WTC11 (cell line): ENCODE data around the gene WDR1. TPM values are rescaled to one million over a fixed set of nuclear protein-coding genes. Genes with fewer than 3 reads are reported as not detected.

ENCODE experiments used
- ATAC-seq: fragments of 200-7000 bp; cut with Tn5 transposase; 2 replicates; pipeline ENCODE4 v1.10.0; 2021; ENCODE audit warnings: mild to moderate bottlenecking, moderate library complexity
- CTCF ChIA-PET: fragments of 300-600 bp; sonication (Branson Sonifier 250); formaldehyde crosslinking; loops from one replicate; lab custom pipeline; 2021; ENCODE audit warnings: antibody characterized with exemption; lab: Charles Lee
- POLR2A ChIA-PET: fragments of 350-600 bp; sonication (Branson Sonifier 250); formaldehyde crosslinking; loops from one replicate; lab custom pipeline; 2021; ENCODE audit warnings: antibody characterized with exemption; lab: Charles Lee
- DNase-seq: peaks from one replicate; pipeline ENCODE4 v3.0.0; 2021; ENCODE audit warnings: low spot score
- H3K27ac Mint-ChIP-seq: 2 replicates; pipeline ENCODE4 v1.8.0; 2021; ENCODE audit warnings: mixed read lengths
- H3K27me3 Mint-ChIP-seq: 2 replicates; pipeline ENCODE4 v1.8.0; 2021; ENCODE audit warnings: low read depth, mild to moderate bottlenecking, moderate library complexity, mixed read lengths
- H3K36me3 Mint-ChIP-seq: 2 replicates; pipeline ENCODE4 v1.8.0; 2021; ENCODE audit warnings: mixed read lengths
- H3K4me1 Mint-ChIP-seq: 2 replicates; pipeline ENCODE4 v1.8.0; 2022; ENCODE audit warnings: mixed read lengths
- H3K4me3 Mint-ChIP-seq: 2 replicates; pipeline ENCODE4 v1.8.0; 2021; ENCODE audit warnings: mild to moderate bottlenecking, moderate library complexity, mixed read lengths
- H3K9me3 Mint-ChIP-seq: 2 replicates; pipeline ENCODE4 v1.8.0; 2021; ENCODE audit warnings: mixed read lengths
- AR ChIP-seq: fragments of 250-450 bp; sonication (Bioruptor Pico); IDR thresholded peaks from 2 replicates; pipeline ENCODE4 v1.9.0; 2021; ENCODE audit warnings: mild to moderate bottlenecking
- CDX4 ChIP-seq: fragments of 250-450 bp; sonication (Bioruptor Pico); IDR thresholded peaks from 2 replicates; pipeline ENCODE4 v1.9.0; 2021; ENCODE audit warnings: moderate library complexity, mild to moderate bottlenecking, inconsistent platforms, borderline replicate concordance
- CREM ChIP-seq: sonication (generic); formaldehyde crosslinking; IDR thresholded peaks from 2 replicates; pipeline ENCODE4 v1.8.1; 2022; ENCODE audit warnings: mild to moderate bottlenecking, missing genetic modification reagents, moderate library complexity
- E2F5 ChIP-seq: sonication (generic); formaldehyde crosslinking; IDR thresholded peaks from 2 replicates; pipeline ENCODE4 v1.8.1; 2022; ENCODE audit warnings: mild to moderate bottlenecking, moderate library complexity, missing genetic modification reagents
- GRHL2 ChIP-seq: fragments of 250-450 bp; sonication (Bioruptor Pico); IDR thresholded peaks from 2 replicates; pipeline ENCODE4 v1.8.0; 2022; ENCODE audit warnings: mild to moderate bottlenecking, moderate library complexity; ENCODE audit not compliant: insufficient replicate concordance, severe bottlenecking
- HMGXB4 ChIP-seq: sonication (generic); formaldehyde crosslinking; IDR thresholded peaks from 2 replicates; pipeline ENCODE4 v1.8.1; 2023; ENCODE audit warnings: mild to moderate bottlenecking, moderate library complexity, missing genetic modification reagents
- IRF1 ChIP-seq: sonication (generic); formaldehyde crosslinking; IDR thresholded peaks from 2 replicates; pipeline ENCODE4 v1.8.0; 2023; ENCODE audit warnings: missing genetic modification reagents
- JUN ChIP-seq: sonication (generic); formaldehyde crosslinking; IDR thresholded peaks from 2 replicates; pipeline ENCODE4 v1.8.0; 2023; ENCODE audit warnings: mild to moderate bottlenecking, missing genetic modification reagents
- MLX ChIP-seq: sonication (generic); formaldehyde crosslinking; IDR thresholded peaks from 2 replicates; pipeline ENCODE4 v1.8.1; 2023; ENCODE audit warnings: mild to moderate bottlenecking, missing genetic modification reagents, moderate library complexity
- NFE2L1 ChIP-seq: sonication (generic); formaldehyde crosslinking; IDR thresholded peaks from 2 replicates; pipeline ENCODE4 v1.8.1; 2023; ENCODE audit warnings: missing genetic modification reagents
- NFYB ChIP-seq: sonication (generic); formaldehyde crosslinking; conservative IDR thresholded peaks from 2 replicates; pipeline ENCODE4 v1.8.0; 2022; ENCODE audit warnings: low read depth, missing genetic modification reagents
- NR2C2 ChIP-seq: sonication (generic); formaldehyde crosslinking; IDR thresholded peaks from 2 replicates; pipeline ENCODE4 v1.8.0; 2022; ENCODE audit warnings: mild to moderate bottlenecking, missing genetic modification reagents
- PREB ChIP-seq: sonication (generic); formaldehyde crosslinking; IDR thresholded peaks from 2 replicates; pipeline ENCODE4 v1.8.1; 2022; ENCODE audit warnings: mild to moderate bottlenecking, missing genetic modification reagents, moderate library complexity, borderline replicate concordance
- RELA ChIP-seq: sonication (generic); formaldehyde crosslinking; IDR thresholded peaks from 2 replicates; pipeline ENCODE4 v1.8.1; 2022; ENCODE audit warnings: missing genetic modification reagents, mild to moderate bottlenecking, borderline replicate concordance
- TCF7 ChIP-seq: sonication (generic); formaldehyde crosslinking; IDR thresholded peaks from 2 replicates; pipeline ENCODE4 v1.8.0; 2022; ENCODE audit warnings: mild to moderate bottlenecking, low read depth, missing genetic modification reagents, moderate library complexity
- USF1 ChIP-seq: sonication (generic); formaldehyde crosslinking; IDR thresholded peaks from 2 replicates; pipeline ENCODE4 v1.8.0; 2022; ENCODE audit warnings: mild to moderate bottlenecking, missing genetic modification reagents
- ZMAT4 ChIP-seq: fragments of 250-450 bp; sonication (Bioruptor Pico); IDR thresholded peaks from 2 replicates; pipeline ENCODE4 v1.9.0; 2021; ENCODE audit warnings: mild to moderate bottlenecking
- ZNF121 ChIP-seq: sonication (generic); formaldehyde crosslinking; IDR thresholded peaks from 2 replicates; pipeline ENCODE4 v1.8.0; 2023; ENCODE audit warnings: missing genetic modification reagents
- ZNF532 ChIP-seq: fragments of 250-450 bp; sonication (Bioruptor Pico); IDR thresholded peaks from 2 replicates; pipeline ENCODE4 v1.9.0; 2021; ENCODE audit warnings: mild to moderate bottlenecking, borderline replicate concordance
- total RNA-seq: library from RNA; stranded (reverse); gene quantifications from 3 replicates; pipeline ENCODE4 v1.2.3, GENCODE V29; 2021

Gene WDR1
- total RNA-seq, 1 experiment from 2014 or later, result 288 TPM

GRCh38 chr4:10072420-10073017 lies 44.1 kb downstream of the WDR1 start:
- Mint-ChIP-seq H3K27ac (no peak overlapping the region; the same call in 1 of the 2 replicates), H3K9me3 (no peaks in the 10 kb centered on the region), H3K4me1 (peaks cover 2% of the 10 kb centered on the region; the same call in 1 of the 2 replicates), H3K36me3 (peaks cover 49% of the 10 kb centered on the region), H3K4me3 (no peak overlapping the region), H3K27me3 (no peaks in the 10 kb centered on the region)
- ChIA-PET POLR2A (no interaction called here), CTCF (interaction anchor here (0.6 to 1.1 kb wide), 2 partner anchors 10 to 16 kb away, joined by 3 read pairs; no protein-coding TSS in a partner anchor)
- TF ChIP-seq RELA (no peak), PREB (CRISPR knock-in tag) (no peak), ZNF532 (CRISPR knock-in tag) (no peak), NFYB (no peak), ZMAT4 (no peak), TCF7 (CRISPR knock-in tag) (no peak), MLX (CRISPR knock-in tag) (no peak), IRF1 (no peak), USF1 (no peak), ZNF121 (CRISPR knock-in tag) (no peak), NR2C2 (CRISPR knock-in tag) (no peak), NFE2L1 (CRISPR knock-in tag) (no peak), CREM (CRISPR knock-in tag) (no peak)
- ATAC-seq (no peak), DNase-seq (no peak)

- ATAC-seq, result peak; percentile 38
- POLR2A ChIA-PET, result interaction anchor here (0.7 to 1.8 kb wide), 3 partner anchors 26 to 474 kb away, joined by 3 to 5 read pairs (median 3); partner anchors contain the start of gene WDR1
- H3K9me3 Mint-ChIP-seq, result no peaks in the 10 kb centered on the region
- TF ChIP-seq E2F5 (CRISPR knock-in tag), result no peak
- no peak for TF ChIP-seq GRHL2 (CRISPR knock-in tag)
- TF ChIP-seq CDX4, result no peak
- TF ChIP-seq HMGXB4, result no peak
- no peak for TF ChIP-seq AR (CRISPR knock-in tag)
- no peak for TF ChIP-seq JUN
These were observed 47.4 kb downstream of the WDR1 start for GRCh38 chr4:10069075-10069642.

More at GRCh38 chr4:10069075-10069642, 47.4 kb downstream of the WDR1 start:
- no peak for DNase-seq
- CTCF ChIA-PET, result interaction anchor here (0.7 to 1.9 kb wide), 4 partner anchors 54 to 365 kb away, joined by 3 to 5 read pairs (median 4); no protein-coding TSS in a partner anchor
- Mint-ChIP-seq H3K36me3 (peaks cover 17% of the 10 kb centered on the region), H3K27me3 (no peaks in the 10 kb centered on the region), H3K4me3 (no peak overlapping the region), H3K27ac (no peak overlapping the region), H3K4me1 (peaks cover 2% of the 10 kb centered on the region; the same call in 1 of the 2 replicates)
